Ishikawa (cell line): ENCODE data around the gene GNG7.

ENCODE experiments used
- CEBPB ChIP-seq: IDR thresholded peaks from 2 replicates; pipeline ENCODE4 v1.6.1; 2012
- CREB1 ChIP-seq: IDR thresholded peaks from 2 replicates; pipeline ENCODE4 v1.6.1; 2012; ENCODE audit warnings: low read depth
- EGR1 ChIP-seq: IDR thresholded peaks from 2 replicates; pipeline ENCODE4 v1.6.1; 2012
- EP300 ChIP-seq: IDR thresholded peaks from 2 replicates; pipeline ENCODE4 v1.6.1; 2012; ENCODE audit warnings: borderline replicate concordance
- FOXM1 ChIP-seq: IDR thresholded peaks from 2 replicates; pipeline ENCODE4 v1.6.1; 2012; ENCODE audit warnings: low read depth, borderline replicate concordance
- NFIC ChIP-seq: IDR thresholded peaks from 2 replicates; pipeline ENCODE4 v1.6.1; 2012
- RAD21 ChIP-seq: IDR thresholded peaks from 2 replicates; pipeline ENCODE4 v1.6.1; 2012; ENCODE audit warnings: low read depth
- TAF1 ChIP-seq: IDR thresholded peaks from 2 replicates; pipeline ENCODE4 v1.6.1; 2012; ENCODE audit warnings: low read depth, mild to moderate bottlenecking
- TCF12 ChIP-seq: IDR thresholded peaks from 2 replicates; pipeline ENCODE4 v1.6.1; 2012; ENCODE audit warnings: low read depth
- TEAD4 ChIP-seq: IDR thresholded peaks from 2 replicates; pipeline ENCODE4 v1.6.1; 2012
- YY1 ChIP-seq: IDR thresholded peaks from 2 replicates; pipeline ENCODE4 v1.6.1; 2012; ENCODE audit warnings: low read depth
- ZBTB7A ChIP-seq: IDR thresholded peaks from 2 replicates; pipeline ENCODE4 v1.6.1; 2012; ENCODE audit warnings: low read depth
- TF ChIP-seq, protein P1 (sequence below): IDR thresholded peaks from 2 replicates; pipeline ENCODE4 v1.6.1; 2012; ENCODE audit warnings: low read depth, mild to moderate bottlenecking
- TF ChIP-seq, protein P2 (sequence below): IDR thresholded peaks from 2 replicates; pipeline ENCODE4 v1.6.1; 2012
- TF ChIP-seq, protein P3 (sequence below): IDR thresholded peaks from 2 replicates; pipeline ENCODE4 v1.6.1; 2012

Gene GNG7

DNA sequence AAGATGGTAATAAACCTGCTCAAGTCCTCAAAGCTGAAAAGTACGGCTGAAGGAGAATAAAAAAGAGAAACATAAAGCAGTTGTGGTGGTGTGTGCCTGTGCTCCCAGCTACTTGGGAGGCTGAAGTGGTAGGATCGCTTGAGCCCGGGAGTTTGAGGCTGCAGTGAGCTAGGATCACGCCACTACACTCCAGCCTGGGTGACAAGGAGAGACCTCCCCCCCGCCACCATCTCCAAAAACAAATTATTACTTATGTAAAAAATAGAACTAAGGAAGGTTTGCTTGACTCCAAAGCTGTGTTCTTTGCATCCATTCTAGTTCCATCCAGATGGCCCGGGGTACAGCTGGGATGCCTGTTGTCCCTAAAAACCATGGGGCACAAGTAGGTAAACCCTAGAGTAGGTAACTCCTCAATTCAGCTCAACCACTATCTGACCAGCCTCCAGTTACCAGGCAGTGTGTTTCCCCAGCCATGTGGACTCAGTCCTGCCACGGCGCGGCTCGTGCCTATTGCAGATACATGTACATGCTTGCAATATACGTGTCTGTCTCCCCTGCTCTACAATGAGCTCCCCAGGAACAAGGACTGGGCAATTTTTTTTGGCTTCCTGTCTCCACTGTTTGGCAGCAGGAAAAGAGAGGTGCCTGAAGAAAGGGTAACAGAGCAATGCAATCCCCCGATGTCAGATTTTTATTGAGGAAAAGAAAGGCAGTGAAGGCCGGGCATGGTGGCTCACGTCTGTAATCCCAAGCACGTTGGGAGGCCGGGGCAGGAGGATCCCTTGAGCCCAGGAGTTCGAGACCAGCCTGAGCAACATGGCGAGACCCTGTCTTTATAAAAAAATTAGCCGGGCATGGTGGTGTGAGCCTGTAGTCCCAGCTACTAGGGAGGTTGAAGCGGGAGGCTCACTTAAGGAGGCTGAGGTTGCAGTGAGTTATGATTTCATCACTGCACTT, 101.3 kb downstream of the GNG7 start:
- TF ChIP-seq CREB1 (no peak), EGR1 (no peak), TAF1 (no peak), TCF12 (no peak), EP300 (no peak), RAD21 (no peak), NFIC (no peak), YY1 (no peak), CEBPB (no peak), ZBTB7A (no peak), TEAD4 (no peak), FOXM1 (no peak)
- TF ChIP-seq, protein P1, sequence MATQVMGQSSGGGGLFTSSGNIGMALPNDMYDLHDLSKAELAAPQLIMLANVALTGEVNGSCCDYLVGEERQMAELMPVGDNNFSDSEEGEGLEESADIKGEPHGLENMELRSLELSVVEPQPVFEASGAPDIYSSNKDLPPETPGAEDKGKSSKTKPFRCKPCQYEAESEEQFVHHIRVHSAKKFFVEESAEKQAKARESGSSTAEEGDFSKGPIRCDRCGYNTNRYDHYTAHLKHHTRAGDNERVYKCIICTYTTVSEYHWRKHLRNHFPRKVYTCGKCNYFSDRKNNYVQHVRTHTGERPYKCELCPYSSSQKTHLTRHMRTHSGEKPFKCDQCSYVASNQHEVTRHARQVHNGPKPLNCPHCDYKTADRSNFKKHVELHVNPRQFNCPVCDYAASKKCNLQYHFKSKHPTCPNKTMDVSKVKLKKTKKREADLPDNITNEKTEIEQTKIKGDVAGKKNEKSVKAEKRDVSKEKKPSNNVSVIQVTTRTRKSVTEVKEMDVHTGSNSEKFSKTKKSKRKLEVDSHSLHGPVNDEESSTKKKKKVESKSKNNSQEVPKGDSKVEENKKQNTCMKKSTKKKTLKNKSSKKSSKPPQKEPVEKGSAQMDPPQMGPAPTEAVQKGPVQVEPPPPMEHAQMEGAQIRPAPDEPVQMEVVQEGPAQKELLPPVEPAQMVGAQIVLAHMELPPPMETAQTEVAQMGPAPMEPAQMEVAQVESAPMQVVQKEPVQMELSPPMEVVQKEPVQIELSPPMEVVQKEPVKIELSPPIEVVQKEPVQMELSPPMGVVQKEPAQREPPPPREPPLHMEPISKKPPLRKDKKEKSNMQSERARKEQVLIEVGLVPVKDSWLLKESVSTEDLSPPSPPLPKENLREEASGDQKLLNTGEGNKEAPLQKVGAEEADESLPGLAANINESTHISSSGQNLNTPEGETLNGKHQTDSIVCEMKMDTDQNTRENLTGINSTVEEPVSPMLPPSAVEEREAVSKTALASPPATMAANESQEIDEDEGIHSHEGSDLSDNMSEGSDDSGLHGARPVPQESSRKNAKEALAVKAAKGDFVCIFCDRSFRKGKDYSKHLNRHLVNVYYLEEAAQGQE, result no peak
- TF ChIP-seq, protein P2, sequence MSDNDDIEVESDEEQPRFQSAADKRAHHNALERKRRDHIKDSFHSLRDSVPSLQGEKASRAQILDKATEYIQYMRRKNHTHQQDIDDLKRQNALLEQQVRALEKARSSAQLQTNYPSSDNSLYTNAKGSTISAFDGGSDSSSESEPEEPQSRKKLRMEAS, result no peak
- TF ChIP-seq, protein P3, sequence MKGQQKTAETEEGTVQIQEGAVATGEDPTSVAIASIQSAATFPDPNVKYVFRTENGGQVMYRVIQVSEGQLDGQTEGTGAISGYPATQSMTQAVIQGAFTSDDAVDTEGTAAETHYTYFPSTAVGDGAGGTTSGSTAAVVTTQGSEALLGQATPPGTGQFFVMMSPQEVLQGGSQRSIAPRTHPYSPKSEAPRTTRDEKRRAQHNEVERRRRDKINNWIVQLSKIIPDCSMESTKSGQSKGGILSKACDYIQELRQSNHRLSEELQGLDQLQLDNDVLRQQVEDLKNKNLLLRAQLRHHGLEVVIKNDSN, result no peak

DNA sequence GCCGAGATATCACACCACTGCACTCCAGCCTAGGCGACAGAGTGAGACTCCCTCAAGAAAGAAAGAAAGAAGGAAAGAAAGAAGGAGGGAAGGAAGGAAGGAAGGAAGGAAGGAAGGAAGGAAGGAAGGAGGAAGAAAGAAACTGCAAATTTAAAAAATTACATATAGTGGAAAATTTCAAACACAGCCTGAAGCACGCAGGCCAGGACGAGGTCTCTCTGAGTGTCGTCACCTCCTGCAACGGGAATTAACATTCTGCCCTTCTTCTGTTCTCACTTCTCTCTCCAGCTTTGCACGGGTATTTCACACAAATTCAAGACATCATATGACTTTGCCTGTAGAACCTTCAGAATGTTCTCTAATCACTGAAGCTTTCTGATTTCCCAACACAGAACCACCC, 108.2 kb downstream of the GNG7 start:
- TF ChIP-seq TAF1 (no peak), YY1 (no peak), FOXM1 (no peak), TEAD4 (no peak), ZBTB7A (no peak), NFIC (no peak), EGR1 (no peak), TCF12 (no peak)
- TF ChIP-seq, protein P1, result no peak
- TF ChIP-seq, protein P3, result no peak

DNA sequence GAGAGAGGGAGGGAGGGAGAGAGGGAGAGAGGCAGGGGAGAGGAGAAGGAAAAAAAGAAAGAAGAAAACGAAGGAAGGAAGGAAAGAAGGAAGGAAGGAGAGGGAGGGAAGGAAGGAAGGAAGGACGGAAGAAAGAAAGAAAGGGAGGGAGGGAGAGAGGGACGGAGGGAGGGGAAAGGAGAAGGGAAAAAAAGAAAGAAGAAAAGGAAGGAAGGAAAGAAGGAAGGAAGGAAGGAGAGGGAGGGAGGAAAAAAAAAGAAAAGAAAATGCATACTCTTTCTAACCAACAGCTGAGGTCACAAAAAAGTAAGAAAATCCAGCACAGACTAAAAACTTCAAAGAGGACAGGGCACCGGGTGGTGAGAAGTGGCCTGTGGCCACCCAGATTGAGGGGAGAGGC, 109.7 kb downstream of the GNG7 start:
- TF ChIP-seq NFIC (no peak), TCF12 (no peak), FOXM1 (no peak), EGR1 (no peak), CREB1 (no peak), YY1 (no peak), ZBTB7A (no peak), EP300 (no peak), CEBPB (no peak), RAD21 (no peak), TAF1 (no peak), TEAD4 (no peak)
- TF ChIP-seq, protein P1, result no peak
- TF ChIP-seq, protein P2, result no peak
- TF ChIP-seq, protein P3, result no peak
